SU-DHL-6 (cell line): ENCODE data around the gene PIN1.

Source experiments
- CTCF ChIP-seq: fragments of 200-600 bp; sonication (generic); IDR thresholded peaks from one replicate; pipeline ENCODE4 v1.5.1; 2017; ENCODE audit warnings: antibody characterized with exemption, mild to moderate bottlenecking, low read length, moderate library complexity; ENCODE audit not compliant: insufficient read depth, poor library complexity, severe bottlenecking
- EZH2phosphoT487 ChIP-seq: fragments of 200-600 bp; sonication (generic), shearing (Covaris generic); conservative IDR thresholded peaks from 2 replicates; pipeline ENCODE4 v1.6.1; 2018; ENCODE audit warnings: mild to moderate bottlenecking, antibody characterized with exemption, low read length, moderate library complexity, mixed read lengths

- TF ChIP-seq CTCF (no peak), EZH2phosphoT487 (no peak)
Measured at GRCh38 chr19:9818175-9818733, 16.9 kb upstream of the PIN1 start.
